ENCODE measurements around the gene CA5A.

The CA5A gene

DNA sequence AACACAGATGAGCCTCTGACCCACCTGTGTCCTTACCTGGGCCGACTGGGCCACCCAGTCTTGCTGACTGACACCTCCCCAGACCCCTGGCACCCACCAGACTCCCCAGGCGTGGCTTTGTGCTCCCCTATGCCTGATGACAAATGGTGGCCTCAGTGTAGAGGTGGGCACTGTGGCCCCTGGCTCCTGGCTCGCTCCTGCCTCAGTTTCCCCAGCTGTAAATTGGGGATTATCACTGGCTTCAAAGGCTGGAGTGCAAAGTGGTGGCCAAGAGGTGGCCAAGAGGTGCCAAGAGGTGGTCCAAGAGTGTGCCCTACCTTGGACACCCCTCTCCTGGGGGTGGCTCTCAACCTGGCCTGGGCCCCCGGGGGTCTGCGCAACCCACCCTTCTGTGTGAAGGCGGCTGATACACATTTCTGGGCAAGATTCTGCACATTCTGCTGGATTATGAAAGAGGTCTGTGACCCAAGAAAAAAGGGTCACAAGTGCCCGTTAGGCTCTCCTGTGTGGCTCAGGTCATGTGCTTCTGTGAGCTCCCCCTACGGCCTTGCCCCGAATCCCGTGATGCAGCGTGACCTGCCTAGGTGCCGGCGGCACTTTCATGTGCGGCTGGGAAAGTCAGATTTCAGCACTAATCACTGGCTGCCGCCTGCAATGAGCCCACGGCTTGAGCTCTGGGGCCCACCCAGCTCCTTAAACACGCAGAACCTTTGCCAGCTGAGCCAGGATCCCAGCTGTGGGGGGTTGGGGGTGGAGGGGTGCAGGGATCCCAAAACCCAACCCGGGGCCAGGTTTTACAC, 74.8 kb downstream of the CA5A start:
- DNase-seq = peak in 1 of 2 donors; percentile 15

DNA sequence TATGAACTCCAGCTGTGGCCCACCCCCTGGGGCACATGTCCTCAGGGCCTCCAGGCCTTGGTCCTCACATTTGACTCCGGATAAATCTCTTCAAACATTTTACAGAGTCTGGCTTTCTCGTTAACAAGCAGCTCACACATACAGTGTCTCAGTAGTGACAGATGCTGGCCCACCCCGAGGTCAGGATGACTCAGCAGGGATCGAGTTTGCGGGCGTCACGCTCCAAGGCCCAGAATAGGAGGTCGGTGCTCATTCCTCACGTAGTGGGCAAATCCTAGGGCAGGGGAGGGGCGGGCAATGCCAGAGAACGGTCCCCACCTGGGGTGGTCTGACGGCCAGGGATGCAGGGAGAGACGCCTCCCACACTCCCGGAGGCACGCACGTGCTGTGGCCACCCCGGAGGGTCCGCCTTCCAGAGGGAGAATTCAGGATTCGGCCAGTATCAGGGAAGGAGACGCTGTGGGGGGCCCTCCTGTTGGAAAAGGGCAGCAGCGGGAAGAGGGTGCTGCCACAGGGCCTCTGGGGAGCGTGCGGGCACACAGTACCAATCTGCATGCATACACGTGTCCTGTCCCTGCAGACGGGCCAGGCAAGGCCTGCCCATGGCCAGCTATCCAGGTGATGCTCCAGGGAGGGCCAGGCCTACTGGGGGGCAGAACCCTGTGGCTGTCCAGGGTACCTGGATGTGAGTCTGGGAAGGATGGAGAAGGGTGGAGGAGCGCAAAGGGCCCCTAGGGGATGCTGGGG, 75.6 kb downstream of the CA5A start:
- peak; percentile 20 to 28 for DNase-seq

DNA sequence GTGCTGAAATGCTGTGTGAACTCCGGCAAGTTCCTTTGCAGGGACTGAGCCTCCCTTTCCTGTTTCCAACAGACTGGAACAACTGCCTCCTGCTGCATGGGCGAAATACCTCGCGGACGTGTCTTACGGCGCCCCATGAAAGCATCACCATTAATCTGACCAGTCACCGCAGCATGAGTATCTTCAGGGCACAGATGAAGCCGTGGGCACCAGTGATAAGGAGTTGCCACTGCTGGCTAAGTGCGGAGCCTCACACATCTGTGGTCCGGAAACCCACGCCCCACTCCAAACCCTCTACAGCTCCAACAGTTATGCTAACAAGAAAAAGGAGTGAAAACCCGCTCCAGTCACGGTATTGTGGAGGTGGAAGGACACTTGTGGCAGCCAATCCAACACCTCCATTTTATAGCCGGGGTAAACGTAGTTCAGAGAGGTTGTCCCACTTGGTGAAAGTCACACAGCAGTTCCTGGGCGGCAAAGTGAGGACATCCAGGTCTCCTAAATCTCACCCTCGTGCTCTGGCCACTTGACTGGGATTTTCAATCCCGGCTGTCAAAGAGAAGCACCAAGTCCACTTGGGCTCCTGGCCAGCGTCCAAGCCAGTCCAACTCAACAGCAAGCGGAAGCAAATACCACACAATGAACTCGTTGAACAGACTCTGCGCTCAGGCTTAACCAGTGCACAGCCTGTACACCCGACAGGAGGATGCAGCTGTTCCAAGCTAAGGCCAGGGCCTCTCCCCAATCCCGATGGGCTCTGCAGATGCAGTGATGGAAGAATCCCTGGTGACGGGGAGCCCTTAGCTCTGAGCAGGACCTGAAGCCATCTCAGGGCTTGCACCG, 78.0 kb downstream of the CA5A start:
- peak in 1 of 2 donors; percentile 6 for DNase-seq

DNA sequence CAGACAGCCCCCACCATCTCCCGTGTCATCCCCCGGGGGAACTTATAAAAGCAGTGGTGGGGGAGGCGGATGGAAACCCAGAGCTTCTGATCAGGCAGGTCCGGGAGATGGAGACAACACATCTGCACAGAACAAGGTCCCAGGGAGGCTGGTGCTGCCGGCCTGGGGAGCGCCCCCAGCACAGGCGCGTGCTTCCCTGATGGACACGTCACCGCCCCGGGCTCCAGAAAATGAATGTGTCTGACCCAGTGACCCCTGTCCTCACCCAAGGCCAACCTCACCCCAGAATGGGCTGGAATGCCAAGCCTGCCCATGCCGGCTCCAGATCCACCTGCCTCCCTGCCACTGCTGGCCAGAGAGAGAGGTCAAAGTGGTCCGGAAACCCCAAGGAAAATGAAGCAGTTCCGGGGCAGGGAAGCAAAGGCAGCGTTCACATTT, 79.5 kb downstream of the CA5A start:
- DNase-seq = no peak

DNA sequence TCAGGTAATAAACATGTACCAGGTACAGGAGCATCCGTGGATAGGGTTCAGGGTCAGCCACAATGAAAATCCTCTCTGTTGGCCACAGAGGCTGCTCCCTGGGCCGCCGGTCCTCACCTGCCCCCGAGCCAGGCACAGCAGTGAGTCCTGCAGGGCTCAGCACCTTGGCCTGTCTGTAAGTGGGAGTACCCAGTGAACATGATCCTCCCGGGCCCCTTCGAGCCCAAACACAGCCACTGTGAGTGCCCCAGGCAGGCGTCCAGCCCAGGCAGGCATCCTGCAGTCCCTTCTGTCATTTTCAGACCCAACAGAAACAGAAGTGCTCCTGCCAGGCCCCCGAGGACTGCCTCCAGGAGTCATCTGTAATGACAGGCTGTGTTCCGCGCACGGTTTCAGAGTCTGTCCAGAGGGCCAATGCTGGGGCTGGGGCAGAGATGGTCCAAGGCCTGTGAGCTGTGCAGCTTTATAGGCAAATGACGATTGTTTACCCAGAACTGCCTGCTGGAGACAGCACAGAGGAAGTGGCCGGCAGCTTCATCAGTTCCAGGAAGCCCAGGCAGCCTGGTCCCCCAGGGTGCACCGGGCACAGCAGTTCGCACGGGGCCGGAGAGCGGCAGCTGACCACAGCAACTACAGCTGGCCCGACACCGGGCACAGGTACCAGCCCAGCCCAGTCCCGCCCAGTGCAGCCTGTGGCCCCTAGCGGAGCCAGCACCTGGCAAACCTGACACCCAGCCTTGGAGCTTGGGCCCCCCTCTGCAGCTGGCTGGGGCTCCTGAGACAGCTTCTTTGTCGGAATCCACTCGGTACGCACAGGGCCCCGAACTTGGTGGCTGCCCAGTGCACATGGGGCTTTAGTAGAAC, 80.2 kb downstream of the CA5A start:
- no peak for DNase-seq

DNA sequence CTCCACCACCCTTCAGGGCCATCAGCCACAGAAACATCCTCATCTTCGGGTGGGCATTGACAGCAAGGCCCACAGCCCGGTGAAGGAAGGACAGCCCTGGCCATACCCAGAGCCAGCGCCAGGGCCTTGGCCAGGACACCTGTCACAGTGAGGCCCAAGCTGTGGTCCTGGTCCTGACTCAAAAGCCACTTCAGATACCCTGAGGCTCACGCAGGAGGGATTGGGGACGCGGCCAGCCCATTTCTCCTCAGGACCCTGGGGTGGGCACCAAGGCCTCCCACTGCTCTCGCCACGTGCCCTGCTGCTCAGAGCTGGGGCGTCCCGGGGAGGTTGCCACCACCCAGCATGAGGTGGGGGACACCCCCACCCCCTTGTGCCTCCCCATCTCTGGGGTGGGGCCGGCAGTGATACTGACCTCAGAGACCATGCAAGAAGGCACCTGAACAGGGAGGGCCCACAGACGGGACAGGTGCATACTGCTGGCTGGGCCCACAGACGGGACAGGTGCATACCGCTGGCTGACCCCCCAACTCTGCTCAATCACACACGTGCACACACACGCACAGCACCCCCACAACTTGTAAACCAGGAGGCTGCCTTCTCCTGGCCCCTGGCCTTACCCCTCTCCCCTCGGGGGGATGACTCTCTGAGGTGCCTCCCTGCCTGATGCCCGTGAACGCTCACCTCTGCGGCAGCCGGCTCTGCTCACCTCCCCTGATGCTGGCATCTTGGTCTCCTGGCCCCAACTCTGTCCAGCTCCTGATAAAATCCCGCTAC, 81.2 kb downstream of the CA5A start:
- DNase-seq = no peak

DNA sequence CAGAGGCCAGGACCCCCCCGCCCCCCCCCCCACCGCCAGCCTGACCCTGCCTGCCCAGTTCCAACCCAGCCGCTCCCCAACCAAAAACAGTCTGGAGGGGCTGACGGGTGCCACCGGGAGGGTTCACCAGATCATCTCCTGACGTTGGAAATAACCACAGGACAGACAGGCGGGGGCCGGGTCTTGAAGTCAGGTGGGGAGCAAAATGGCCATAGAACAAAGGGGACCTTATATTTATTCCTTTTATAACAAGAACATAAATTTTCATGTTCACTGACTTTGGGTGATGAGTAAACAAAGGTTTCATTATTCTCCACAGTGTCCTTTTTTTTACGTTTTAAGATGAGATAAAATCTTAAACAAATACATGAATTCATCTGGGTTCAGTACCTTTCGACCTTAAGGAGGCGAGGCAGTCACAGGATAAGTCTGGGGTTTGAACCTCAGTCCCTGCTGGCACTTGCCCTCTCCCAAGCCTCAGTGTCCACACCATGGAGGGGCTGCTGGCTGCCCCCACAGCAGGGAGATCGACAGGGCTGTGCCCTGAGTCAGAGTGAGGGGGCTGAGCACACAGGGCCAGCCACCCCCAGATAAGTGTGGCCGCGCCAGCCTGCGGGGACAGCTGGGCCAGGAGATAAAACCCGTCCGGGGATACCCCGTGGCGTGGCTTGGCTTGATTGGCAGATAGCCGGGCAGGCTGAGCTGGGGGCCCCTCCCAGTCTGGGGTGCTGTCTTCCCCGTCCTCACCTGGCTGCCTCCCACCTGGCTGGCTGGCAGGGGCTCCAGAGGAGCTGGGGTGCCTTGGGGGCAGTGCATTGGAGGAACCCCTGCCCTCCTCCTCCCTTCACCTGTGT, 82.0 kb downstream of the CA5A start:
- DNase-seq = no peak

DNA sequence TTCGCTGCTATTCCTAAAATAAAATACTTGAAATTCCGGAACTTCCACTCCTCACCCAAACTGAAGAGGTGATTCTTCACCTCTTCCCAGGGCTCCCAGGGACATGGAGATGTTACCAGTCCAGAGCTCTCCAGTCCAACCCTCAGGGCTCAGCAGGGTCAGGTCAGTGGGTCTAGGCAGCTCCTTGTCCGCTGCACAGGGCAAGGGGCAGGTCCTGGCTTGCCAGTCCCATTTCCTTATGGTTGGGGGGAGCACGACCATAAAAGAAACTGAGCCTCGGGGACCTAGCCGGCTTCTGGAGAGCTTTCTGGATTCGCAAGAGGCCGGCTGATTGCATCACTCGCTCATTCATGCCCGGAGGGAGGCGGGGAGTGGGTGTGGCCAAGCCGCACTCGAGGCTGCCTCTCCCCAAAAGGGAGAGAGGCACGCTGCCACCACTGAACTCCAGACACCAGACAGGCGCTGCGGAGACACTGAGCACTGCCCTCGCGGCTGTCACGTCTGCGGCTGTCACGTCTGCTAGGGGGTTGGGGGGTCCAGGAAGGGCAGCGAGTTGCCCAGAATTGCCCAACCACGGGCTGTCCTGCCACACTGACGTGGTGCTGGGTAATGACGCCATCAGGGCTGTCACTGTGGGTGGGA, 82.8 kb downstream of the CA5A start:
- peak; percentile 90 to 91 for DNase-seq

DNA sequence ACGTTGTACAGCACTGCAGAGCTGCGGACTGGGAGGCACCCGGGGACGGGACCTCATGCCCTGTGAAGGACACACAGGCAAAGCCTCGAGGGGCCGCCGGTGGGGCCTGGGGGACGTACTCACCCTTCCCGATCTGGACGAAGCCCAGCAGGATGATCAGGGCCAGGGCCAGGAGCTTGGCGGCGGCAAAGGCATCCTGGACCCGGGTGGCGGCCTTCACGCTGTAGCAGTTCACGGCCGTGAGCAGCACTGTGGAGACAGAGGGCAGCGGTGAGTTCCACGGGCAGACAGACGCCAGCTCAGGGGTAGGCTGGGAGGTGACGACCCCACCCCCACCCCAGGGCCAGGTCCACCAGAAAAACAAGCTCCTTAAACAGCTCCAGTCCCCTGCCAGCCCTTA, 84.7 kb downstream of the CA5A start:
- DNase-seq = no peak

DNA sequence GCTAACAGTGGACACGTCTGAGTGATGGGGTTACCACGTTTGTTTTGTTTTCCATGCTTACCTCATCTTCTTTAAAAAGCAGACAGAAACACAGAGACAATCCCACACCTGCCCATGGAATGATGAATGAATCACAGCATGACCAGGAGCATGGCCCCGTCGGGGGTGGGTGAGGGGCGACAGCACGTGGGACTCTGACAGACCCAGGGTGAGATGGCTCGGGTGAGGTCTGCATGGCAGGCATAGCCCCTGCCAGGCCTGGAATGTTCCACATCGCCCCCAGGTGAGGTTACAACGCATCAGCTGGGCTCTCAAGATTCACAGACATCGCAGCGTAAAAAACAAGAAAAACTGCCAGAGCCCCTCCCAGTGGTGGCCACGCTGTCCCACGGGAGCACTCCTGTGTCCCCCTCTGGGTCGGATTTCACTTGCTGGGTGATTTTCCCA, 85.2 kb downstream of the CA5A start:
- DNase-seq = no peak

DNA sequence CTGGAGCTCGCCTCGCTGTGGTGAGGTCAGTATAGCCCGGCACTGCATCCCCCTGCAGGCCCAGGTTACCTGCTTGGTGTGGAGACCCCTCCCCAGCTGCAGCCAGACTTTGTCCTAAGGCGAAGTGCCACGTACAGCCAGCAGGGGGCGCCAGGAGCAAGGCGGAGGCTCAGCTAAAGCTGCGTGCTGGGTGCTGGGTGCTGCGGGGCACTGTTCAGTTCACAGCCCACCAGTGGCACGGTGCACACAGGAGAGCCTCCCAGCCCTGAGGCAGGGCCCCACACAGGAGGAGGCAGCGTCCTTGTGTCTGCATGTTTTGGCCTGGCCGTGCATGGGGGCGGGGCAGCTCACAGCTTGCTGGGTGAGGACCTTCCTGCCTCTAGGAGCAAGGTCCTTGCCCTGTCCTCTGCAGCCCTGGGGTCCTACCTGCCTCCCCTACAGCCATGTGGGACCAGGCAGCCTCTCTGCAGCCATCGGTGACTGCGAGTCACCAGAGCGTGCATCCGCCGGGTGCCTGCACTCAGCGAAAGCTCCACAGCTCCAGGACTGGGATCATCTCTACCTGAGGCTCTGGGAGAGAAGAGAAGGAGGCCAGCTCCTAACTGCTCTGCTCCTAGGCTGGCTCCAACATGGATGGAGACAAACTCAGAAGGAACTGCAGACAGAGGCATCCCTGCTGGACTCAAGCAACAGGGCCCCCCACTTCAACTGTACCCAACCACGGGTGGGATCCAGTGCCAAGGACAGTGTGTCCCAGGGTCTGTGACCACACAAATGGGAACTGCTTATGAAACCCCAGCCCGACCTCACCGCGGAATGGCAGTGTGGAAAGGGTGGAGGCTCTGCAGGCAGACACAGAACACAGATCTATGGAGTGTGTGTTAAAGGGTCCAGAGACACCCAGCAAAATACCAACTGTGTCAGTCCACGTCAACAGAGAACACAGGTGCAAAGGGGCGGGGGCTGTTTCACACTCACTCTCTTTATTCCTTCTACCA, 86.0 kb downstream of the CA5A start:
- peak; percentile 69 to 70 for DNase-seq

DNA sequence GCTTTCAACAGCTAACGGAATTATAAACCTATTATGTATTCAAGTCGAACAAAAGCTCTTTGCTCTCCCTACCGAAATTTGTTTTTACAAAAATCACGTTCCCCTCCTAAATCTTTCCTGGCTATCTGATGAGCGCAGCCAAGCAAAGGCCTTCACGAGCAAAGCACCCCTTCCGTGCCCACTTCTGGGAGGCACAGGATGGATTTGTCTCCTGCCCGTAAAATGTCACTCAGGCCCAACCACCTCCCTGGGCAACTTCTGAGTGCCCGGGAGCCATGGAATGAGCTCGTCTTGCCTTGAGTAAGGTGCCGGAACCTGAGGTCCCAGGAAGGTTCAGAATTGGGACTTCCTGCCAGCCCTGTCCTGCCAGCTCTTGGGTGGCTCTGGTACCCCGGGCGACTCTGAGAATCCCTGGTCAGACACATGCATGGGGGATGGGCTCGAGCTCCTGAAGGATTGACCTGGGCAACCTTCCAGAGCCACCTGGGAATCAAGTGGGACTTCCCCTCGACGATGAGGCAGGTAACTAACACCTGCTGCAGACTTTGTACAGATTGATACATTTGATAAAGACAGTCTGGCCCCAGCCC, 86.8 kb downstream of the CA5A start:
- DNase-seq = no peak

DNA sequence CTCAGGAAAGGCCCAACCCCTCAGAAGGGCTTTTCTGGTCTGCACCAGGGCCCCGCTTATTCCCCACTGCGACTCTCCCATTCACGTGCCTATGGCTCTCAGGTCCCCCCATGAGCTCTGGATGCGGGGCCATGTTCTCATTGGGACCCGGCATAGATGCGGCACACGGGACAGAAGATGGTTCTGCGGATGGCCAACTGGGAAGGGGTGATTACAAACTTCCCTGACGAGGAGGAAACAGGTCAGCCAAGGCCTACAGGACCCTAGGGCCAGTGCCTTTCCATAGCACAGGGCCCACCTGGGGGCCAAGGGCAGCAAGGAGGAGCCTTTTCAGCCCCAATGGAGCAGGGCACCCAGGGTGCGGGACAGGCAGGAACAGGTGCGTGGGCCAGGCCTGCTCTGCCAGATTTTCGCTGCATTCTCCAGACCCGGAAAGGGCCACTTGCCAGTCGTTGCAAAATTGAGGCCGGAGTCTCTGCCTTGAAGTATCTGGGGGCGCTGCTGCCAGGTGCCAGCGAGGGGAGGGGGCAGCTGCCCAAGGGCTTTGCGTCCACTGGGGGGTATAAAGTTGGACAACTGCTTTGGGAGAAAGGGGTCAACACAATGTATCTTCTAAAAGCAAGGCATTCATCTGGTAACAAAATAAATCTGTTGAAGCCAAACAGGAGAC, 87.5 kb downstream of the CA5A start:
- DNase-seq = no peak

DNA sequence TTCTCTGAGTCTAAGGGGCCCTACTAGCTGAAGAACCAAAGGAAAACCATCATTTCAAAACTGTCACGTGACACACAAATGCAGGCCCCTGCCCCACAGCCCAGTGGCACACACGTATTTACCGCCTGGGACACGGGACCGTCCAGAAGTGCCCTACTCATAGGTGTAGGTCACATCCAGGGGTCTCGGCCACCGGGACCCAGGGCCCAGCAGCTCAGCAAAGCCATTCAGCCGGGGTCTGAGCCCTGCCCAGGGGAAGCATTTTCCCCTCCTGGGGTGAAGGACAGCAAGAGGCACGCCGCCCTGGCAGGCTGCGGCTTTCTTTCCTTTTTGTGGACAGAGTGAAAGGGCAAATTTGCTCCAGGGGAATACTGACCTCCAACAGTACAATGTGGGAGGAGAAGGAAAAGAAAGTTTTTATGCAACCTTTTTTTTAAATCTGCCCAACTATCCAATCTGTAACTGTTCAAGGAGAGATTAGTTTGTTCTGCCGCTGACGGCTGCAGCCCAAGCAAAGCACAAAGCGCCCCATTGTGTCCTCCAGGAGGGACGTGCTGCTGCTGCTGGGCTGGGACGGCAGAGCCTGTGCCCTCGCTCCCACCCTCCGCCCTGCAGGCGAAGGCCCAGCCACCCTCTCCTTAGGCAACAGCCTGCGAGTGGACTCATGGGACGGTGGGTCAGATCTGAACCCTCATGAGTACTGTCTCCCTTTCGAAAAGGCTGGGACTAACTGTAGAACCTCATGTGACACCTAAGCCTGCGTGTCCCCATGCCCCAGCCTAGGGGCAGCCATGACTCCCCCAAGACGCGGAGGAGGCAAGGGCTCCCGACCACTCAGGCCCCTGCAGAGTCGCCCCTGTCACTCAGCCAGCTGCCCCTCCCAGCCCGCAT, 88.3 kb downstream of the CA5A start:
- DNase-seq = no peak

DNA sequence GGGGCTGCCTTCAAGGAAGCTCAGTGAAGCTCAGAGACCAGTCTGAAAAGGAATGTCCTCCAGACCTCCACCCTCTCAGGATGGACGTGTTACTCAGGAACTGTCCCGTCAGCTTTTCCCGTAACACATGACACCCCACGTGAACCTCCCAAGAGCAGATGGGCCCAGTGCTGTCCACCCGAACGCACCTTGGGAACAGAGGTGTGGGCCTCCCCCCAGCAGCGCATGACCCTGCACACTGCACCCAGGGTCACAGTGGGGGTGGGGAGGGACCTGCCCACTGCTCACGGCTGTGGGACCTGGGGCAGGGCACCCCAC, 88.9 kb downstream of the CA5A start:
- DNase-seq = no peak

DNA sequence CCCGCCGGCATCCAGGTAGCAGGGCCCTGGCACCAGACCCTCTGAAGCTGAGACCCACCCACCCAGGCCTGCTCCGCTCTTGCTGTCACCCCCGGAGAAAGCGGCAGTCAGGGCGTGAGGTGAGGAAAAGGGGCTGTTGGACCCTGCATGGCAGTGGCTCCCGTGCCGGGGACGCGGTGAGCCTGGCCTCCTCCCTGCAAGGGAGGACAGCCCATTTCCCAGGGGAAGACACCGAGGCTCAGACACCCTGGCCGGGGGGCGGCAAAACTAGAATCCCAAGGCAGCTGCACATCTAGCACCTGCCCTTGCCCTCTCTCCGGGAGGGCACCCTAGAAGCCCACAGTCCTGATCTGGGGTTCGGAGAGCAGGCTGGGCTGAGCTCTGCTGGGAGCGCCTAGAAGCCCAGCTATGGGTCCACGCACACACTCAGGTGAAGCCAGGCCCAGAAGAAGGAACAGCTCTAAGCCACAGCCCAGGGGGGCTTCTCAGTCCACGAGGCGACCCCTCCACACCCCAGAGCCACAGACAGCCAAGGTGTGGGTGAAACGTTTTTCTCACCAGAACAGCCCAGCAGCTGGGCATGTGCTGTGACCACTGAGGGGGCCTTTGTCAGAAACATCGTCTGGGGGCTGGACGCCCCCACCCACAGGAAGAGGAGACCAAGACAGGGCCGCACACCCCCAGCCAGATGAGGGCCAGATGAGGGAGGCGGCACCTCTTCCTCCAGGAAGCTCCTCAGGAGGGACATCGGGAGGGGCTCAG, 89.4 kb downstream of the CA5A start:
- DNase-seq = no peak
